DMS114 treated with DMSO at 0.1 percent for 48 hours (cell line): ENCODE measurements around the gene COL11A1.
"Not testable (repeated sequence)": the region's sequence is repeated elsewhere in the genome, so short reads cannot be mapped to it uniquely, and the experiment has no call there.

ENCODE experiments used
- DNase-seq: peaks from one replicate; lab custom pipeline; 2025; ENCODE audit not compliant: unreplicated experiment; lab: John Stamatoyannopoulos, UW

The COL11A1 gene

DNA sequence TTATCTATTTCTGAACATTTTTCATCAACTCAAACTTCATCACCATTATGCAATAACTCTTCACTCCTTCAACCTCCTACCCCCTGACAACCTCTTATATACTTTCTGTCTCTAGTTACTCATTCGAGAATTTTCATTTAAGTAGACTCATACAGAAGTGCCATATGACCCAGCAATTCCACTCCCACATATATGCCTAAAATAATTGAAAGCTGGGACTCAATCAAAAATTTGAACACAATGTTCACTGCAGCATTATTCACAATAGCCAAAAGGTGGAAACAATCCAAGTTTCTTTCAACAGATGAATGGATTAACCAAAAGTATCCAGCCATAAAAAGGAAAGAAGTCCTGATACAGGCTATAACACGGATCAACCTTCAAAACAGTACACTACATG, 24.1 kb downstream of the COL11A1 start:
- no peak for DNase-seq

DNA sequence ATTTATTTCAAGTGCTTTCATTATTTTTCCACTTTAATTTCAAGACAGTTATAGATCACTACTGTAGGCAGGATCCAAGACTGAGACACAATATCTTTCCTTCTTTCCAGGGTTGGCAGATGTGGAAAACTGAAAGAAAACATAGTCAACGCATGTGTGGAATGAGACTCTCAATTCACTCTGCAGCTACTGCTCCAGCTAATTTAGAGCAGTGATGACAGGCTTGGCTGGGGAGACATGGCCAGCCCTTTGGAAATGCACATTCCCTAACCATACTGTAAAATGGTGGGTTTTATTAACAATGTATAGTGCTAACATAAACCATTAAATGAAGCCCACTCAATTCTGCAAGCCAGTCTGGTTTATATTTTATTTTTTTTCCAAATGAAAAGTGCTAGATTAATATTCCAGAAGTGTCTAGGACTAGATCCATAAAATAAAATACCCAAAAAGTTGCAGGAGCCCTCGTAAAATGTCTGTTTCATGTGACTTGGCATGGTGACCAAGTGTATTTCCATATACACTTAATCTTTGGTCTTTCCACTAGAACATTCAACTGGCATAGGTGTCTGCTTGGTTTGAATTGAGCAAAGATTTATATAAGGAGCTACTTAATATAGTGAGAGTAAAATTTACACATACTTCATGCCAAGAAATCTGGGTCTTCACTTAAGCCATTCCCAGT, 32.9 kb downstream of the COL11A1 start:
- no peak for DNase-seq

GRCh38 chr1:103074224-103074623, 34.1 kb downstream of the COL11A1 start:
- no peak for DNase-seq

GRCh38 chr1:103069201-103069600, 39.1 kb downstream of the COL11A1 start:
- DNase-seq, result no peak

DNA sequence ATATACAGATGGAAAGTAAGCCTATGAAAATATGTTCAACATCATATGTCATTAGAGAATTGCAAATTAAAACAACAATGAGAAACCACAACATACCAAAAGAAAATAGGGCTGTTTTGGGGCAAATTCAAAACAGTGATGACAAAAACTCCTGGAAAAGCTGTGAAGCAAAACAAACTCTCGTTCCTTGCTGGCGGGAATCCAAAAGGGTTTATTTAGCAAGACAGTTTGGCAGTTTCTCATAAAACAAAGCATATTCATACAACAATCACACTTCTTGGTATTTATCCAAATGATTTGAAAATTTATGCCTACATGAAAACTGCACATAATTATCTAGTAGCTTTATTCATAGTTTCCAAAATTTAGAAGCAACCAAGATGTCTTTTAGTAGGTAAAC, 44.4 kb downstream of the COL11A1 start:
- no peak for DNase-seq

- DNase-seq, result no peak
These were observed 49.9 kb downstream of the COL11A1 start for GRCh38 chr1:103058391-103058790.

DNA sequence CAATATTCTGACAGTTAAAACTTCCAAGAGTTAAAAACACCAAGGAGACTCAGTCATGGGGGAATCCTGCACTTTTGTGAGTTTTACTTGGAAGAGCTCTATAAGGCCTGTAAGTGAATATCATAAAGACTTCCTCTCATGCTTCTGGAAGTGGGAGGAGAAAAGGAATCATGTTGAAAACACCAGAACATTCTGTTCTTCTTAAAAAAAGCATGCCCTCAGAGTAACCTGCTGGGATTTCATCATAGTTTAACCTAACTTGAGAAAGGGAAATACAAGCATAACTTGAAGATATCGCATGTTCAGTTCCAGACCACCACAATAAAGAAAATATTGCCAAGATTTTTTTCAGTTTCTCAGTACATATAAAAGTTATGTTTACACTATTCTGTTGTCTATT, 51.9 kb downstream of the COL11A1 start:
- no peak for DNase-seq

- not testable (repeated sequence) for DNase-seq
These were observed 80.2 kb downstream of the COL11A1 start for GRCh38 chr1:103028110-103028509.

DNA sequence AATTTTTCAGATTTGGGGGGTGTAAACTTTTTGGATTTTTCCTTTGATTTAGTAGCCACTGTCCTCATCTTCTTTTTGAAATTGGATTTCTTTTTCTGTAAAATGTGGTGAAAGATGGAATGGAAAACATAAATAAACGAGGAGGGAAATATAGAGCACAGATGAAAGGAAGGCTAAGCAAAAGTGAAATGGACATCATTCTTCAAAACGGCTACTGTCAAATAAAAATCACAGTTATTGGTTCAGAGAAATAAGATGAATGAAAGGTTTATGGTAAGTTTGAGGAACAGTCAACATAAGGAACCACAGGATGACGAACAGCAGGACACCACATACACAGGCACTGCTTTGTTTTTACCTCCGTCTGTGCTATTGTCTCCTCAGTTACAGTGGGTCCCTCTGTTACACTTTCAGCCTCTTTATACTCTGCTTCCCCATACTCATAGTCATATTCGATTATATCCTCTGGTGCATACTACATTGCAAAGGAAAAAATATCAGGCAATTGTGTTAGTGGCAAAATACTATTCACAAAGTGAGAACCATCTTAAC, 82.4 kb downstream of the COL11A1 start:
- no peak for DNase-seq

DNA sequence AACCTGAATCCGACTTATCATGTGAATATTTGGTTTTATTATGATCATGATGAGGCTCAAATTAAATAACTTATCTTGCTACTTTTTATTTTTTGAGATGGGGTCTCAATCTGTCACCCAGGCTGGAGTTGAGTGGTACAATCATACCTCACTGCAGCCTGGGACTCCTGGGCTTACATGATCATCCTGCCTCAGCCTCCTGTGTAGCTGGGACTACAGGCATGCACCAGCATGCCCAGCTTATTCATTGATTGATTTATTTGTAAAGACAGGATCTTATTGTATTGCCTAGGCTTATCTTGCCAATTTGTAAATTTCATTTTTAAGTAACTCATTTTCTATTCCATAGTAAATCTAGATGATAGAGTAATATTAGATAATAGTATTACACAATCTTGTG, 84.3 kb downstream of the COL11A1 start:
- no peak for DNase-seq

GRCh38 chr1:103002005-103002404, 106.3 kb downstream of the COL11A1 start:
- no peak for DNase-seq

- DNase-seq, result no peak
These were observed 129.4 kb downstream of the COL11A1 start for GRCh38 chr1:102978874-102979273.

- DNase-seq, result no peak
These were observed 131.0 kb downstream of the COL11A1 start for GRCh38 chr1:102977292-102977691.

GRCh38 chr1:102970496-102971078, 137.7 kb downstream of the COL11A1 start:
- DNase-seq, result peak; percentile 46

DNA sequence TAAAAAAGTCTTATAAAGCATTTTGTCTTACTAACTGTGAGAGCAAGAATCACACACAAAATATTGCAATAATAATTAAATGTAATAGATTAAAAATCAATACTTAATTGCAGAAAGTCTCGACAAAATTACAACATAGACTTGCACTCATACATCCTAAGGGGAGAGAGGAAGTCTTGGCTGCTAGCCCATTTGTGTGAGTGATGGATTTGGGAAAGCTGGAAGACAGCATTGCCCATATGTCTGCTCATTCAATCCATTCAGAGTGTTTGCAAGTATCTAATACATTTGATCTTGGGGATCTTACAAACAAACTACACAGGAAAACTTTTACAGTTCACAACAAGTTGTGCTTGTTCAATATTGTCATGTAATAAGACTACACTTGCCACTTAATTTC, 140.5 kb downstream of the COL11A1 start:
- no peak for DNase-seq

DNA sequence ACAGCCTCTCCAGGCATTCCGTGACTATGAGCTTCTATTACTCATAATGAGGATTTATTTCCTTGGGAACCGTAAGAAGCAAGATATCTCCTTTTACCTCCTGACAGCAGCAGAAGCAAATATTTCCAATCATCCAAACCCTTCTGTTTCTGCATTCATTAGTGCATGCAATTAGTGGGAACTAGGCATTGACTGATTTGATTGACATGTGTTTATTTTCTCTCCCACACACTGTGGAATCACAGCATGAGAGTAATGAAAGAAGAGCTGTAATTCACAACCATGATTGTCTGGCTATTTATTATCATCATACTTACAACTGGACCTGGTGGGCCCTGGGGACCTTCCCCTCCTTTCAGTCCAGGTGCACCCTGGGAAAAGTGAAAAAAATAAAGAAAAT, 146.8 kb downstream of the COL11A1 start:
- DNase-seq, result no peak

- DNase-seq, result no peak
These were observed 153.7 kb downstream of the COL11A1 start for GRCh38 chr1:102954576-102954975.

DNA sequence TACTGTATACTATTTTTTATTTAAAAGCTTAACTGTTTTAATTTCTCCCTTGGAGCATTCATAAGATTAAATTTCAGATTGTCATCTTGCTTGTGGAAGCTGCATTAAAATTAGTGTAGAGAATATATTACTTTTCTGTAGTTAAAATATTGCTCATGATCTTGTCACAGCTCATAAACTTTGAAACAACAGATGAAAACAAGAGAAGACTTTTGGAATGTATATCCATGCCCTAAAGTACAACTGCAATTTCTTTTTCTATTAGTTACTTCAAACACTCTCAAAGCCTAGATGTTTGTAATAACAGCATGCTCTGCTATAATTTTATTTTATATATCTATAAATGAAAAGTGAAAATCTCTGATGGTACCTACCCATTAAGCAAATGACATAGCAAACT, 155.9 kb downstream of the COL11A1 start:
- no peak for DNase-seq

- DNase-seq, result no peak
These were observed 166.0 kb downstream of the COL11A1 start for GRCh38 chr1:102942324-102942723.

DNA sequence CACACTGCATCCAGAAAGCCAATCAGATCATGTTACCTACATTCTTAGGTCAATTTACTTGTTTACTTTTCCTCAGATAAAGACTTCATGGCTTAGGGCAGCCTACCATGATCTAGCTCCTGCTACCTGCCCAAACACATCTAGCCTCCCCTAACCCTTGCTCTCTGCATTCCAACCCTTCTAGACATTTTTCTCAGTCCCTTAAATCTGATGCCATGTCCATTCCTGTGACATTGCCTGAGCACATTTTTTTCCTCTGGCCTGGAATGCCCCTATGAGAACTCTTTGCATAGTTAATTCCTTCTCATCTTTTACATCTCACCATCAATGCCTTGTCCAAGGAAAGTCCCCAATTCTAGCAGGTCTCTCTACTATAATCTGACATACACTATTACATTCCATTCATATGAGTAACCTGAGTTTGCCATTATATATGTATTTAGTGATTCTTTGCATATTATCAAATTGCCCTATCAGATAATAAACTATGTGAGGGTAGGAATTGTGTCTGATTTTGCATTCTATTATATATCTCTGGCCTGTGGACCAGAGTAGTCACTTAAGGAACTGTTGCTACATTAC, 166.9 kb downstream of the COL11A1 start:
- DNase-seq, result no peak

GRCh38 chr1:102937401-102937800, 170.9 kb downstream of the COL11A1 start:
- DNase-seq, result no peak

DNA sequence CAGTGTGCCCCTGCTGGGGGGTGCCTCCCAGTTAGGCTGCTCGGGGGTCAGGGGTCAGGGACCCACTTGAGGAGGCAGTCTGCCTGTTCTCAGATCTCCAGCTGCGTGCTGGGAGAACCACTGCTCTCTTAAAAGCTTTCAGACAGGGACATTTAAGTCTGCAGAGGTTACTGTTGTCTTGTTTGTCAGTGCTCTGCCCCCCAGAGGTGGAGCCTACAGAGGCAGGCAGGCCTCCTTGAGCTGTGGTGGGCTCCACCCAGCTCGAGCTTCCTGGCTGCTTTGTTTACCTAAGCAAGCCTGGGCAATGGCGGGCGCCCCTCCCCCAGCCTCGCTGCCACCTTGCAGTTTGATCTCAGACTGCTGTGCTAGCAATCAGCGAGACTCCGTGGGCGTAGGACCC, 175.0 kb downstream of the COL11A1 start:
- not testable (repeated sequence) for DNase-seq
